ENCODE results near the gene SPRN.

DNA sequence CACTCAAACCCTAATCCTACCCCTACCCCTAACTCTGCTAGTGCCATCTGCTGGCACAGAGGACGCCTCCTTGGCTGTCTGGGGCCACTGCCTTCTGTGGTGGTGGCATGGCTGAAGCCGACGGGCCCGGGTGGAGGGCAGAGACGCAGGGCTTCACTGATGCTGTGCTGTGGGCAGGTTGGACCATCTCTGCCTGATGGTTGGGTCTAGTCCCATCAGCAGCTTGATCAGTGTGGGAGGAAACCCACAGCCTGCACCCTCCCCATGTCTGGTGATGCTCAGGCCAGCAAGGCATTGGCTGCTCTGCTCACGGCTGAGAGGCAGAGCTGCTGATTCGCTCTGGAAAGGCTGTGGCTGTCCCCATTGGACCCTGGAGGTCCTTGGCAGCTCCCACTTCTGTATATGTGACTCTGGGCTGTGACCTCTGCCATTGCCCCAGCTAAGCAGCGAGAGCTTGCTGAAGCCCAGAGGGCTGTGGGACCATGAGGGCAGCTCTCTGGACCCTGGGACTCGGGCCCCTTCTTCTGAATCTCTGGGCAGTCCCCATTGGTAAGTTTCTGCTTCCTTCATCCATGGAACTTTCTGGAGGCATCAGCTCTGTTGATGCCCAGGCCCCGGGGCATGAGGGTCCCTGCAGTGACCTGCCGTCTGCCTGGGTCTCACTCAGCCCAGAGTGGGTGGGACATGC lies 29.2 kb upstream of the SPRN start, which contains the start of gene SCART1:
- TF ChIP-seq, protein P1, sequence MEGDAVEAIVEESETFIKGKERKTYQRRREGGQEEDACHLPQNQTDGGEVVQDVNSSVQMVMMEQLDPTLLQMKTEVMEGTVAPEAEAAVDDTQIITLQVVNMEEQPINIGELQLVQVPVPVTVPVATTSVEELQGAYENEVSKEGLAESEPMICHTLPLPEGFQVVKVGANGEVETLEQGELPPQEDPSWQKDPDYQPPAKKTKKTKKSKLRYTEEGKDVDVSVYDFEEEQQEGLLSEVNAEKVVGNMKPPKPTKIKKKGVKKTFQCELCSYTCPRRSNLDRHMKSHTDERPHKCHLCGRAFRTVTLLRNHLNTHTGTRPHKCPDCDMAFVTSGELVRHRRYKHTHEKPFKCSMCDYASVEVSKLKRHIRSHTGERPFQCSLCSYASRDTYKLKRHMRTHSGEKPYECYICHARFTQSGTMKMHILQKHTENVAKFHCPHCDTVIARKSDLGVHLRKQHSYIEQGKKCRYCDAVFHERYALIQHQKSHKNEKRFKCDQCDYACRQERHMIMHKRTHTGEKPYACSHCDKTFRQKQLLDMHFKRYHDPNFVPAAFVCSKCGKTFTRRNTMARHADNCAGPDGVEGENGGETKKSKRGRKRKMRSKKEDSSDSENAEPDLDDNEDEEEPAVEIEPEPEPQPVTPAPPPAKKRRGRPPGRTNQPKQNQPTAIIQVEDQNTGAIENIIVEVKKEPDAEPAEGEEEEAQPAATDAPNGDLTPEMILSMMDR (conservative IDR thresholded peaks at IDR 0.05) = no peak
- no peak for TF ChIP-seq EZH2 (IDR thresholded peaks at IDR 0.05; ENCODE audit: low read depth)

Measured in PC-9 (cell line).